COLO668 (cell line): Measurements from ENCODE around the gene MMS19.
"Not testable (repeated sequence)": the region's sequence is repeated elsewhere in the genome, so short reads cannot be mapped to it uniquely, and the experiment has no call there.

ENCODE experiments used
- DNase-seq: peaks from one replicate; lab custom pipeline; 2025; ENCODE audit not compliant: unreplicated experiment; lab: John Stamatoyannopoulos, UW

Gene MMS19

DNA sequence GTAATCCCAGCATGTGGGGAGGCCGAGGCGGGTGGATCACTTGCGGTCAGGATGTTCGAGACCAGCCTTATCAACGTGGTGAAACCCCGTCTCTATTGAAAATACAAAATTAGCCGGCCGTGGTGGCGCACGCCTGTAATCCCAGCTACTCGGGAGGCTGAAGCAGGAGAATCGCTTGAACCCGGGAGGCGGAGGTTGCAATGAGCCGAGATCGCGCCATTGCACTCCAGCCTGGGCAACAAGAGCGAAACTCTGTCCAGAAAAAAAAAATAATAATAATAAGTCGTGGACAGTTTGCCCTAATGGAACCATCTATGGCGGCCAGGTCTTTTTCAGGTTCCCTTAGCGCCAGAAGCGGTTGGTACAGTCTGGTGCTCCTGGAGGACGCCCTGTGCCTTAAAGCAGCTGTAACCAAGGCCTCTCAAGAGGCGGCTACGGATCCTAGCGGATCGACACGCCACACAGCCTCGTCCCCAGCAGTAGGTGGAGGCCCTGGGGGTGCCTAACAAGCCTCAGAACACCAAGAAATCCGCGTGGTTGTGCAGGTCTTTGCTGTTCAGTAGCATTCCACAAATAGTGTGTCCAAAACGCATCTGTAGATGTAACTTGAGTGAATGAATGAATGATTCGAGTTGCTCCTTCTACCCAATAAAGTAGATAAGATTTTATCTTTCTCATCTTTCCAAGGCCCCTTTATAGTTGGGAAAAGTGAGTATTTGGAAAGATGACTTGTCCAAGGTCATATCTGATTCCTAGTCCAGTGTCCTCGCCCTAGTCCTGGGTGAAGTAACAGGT, 71.2 kb downstream of the MMS19 start:
- DNase-seq = peak; percentile 7

- DNase-seq = peak; percentile 92
These were observed 72.1 kb downstream of the MMS19 start, which contains the start of gene PGAM1 for GRCh38 chr10:97425964-97426775. PGAM1 (plus strand) TSS chr10:97426191; CDS start chr10:97426308, 117 bp downstream.

GRCh38 chr10:97423757-97424098, 74.5 kb downstream of the MMS19 start:
- DNase-seq = not testable (repeated sequence)

DNA sequence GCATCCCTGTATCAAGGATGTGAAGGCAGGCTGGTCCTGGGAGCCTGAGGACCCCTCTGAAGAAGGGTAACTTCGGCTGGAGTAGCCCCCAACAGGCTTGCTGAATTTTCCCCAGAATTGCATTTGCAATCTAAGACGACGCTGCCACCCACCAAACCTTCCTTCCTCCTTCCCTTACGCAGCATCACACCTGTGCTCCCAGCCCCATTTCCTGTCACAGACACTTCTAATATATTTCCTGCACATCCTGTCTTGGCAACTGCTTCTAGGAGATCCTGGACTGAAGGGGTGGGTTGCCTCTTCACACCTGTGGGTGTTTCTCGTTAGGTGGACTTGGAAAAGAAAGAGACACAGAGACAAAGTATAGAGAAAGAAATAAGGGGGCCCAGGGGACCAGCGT, 81.7 kb downstream of the MMS19 start:
- DNase-seq = no peak

- no peak for DNase-seq
These were observed 85.3 kb downstream of the MMS19 start for GRCh38 chr10:97412891-97413304.

DNA sequence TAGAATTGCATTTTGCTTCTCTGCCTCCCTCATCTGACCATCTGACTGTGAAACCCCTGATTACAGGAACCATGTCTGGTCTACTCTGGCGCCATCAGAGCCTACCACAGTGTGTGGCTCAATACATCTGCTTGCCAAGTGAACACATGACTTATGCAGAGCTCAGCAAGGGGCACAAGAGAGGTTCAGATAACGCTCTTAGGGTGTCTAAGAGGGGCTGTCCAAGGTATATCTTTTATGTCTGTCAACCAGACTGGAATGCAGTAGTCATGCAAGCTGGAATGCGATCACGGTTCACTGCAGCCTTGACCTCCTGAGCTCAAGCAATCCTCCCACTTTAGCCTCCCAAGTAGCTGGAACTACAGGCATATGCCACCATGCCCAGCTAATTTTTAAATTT, 86.8 kb downstream of the MMS19 start:
- no peak for DNase-seq

GRCh38 chr10:97408496-97408992, 89.7 kb downstream of the MMS19 start:
- DNase-seq = no peak
